HG02938 (cell line): ENCODE data around the gene MLXIPL.
"Not testable (repeated sequence)": the region's sequence is repeated elsewhere in the genome, so short reads cannot be mapped to it uniquely, and the experiment has no call there.

Source experiments
- ATAC-seq: cut with Tn5 transposase; IDR thresholded peaks from one replicate; pipeline ENCODE4 v1.9.1; 2021; ENCODE audit warnings: mild to moderate bottlenecking, moderate library complexity; ENCODE audit not compliant: unreplicated experiment

The MLXIPL gene

DNA sequence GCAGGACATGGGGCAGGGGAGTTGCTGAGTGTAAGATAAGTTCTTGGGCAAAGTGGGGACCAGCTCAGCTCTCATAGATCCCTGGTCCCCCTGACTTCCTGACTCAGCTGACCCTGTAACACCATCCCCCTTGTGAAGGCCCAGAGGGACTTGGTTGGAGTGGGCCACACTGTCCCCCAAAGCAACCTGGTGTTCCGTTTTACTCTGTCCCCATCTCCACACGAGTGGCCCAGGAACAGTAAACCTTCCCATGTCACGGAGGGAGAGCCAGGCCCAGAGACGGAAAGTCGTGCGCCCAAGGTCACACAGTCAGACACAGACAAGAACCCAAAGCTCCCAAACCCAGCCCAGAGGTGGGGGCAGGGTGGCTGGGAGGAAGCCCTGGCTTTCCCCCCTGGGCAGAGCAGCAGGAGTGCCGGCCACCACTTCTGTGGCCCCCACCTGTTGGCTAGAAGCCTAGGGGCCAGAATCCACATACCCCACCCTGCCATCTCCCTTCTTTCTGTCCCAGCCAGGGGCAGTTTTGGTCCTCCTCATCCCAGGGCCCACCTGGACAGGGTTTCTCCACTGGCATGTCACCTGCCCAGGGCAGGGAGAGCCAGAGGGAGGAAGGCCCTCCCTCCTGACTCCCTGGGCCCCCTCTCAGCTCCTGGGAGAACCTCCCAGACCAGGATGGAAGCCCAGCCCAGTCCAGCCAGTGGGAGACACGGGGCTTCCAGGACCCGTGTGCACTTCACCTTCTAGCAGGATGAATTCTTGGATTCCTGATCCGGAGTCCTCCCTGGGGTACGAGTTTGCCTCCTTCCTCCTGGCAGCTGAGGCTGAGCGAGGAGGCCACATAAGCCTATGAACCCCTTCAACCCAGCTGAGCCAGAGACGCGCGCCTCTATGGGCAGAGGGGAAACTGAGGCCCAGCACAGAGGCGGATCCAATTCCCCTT is 22.7 kb upstream of the MLXIPL start:
- ATAC-seq = no peak

DNA sequence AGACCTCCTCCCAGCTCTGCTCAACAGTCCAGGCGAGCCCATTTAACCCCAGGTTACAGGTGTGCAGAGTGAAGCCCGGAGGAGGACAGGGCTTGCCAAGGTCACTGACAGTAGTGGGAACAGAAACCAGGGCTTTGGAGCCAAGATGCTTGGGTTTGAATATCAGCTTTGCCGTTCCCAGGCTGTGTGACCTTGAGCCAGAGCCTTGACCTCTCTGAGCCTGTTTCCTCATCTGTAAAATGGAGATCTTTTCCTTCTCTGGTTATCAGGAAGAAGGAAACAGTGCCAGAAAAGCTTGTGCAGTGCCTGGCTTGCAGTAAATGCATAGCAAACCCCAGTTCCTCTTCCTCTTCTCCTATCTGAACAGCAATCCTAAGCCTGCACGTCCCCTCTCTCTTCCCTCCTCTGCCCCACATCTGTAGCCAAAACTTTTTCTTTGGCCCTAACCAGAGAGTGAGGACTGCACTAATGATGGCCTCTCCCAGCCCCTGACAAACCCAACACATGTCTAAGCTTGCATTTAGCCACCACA is 21.4 kb upstream of the MLXIPL start:
- ATAC-seq = no peak

DNA sequence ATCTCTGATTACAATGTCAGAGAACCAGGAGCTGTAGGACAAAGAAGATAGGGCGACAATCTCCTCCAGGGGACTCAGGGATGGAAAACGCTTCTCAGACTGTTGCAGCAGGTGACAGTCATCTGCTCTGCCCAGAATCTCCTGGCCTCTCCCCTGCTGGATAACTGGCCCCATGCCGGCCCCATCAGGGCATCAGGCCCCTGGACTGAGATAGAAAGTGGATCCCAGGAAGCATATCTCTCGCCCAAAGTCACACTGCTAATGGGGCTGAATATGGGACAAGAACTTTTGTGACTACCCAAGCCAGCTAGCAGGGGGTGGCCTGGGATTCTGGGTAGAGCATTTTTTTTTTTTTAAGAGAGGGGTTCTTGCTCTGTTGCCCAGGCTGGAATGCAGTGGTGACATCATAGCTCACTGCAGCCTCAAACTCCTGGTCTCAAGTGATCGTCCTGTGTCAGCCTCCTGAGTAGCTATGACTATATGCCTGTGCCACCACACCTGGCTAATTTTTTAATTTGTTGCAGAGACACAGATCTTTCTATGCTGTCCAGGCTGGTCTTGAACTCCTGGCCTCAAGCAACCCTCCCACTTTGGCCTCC is 20.5 kb upstream of the MLXIPL start:
- no peak for ATAC-seq

DNA sequence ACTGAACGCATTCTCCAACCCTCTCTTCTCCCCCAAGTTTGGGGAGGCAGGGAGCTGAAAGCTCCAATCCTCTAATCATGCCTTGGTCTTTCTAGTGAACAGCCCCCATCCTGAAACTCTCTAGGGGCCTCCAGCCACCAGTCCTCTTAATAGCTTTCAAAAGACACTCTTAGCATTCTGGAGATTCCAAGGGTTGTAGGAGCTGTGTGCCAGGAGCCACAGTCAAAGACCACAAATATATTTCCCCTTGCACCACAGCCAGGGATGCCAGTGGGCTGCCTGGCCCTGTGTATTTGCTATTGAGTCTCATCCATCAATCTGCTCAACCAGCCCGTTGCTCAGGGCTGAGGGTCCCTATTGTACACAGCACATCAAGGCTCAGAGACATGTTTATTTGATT is 18.5 kb upstream of the MLXIPL start:
- ATAC-seq = no peak

DNA sequence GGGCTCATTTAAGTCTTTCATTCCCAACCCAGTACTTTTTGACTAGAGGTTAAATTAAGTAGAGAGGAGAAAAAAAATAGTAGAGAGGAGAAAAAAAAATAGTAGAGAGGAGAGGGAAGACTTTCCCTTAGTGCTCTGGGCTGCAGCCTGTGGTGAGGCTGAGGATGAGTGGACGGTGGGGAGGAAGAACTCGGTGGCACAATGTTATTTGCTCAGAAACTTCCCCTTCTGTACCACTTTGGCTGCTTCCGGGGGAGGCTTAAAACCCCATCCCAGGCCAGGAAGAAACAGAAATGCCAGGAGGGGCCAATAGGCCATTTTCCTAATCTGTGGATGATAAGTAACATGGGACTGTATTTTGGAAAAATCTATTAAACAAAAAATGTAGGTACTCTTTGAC is 14.6 kb upstream of the MLXIPL start:
- ATAC-seq = no peak

DNA sequence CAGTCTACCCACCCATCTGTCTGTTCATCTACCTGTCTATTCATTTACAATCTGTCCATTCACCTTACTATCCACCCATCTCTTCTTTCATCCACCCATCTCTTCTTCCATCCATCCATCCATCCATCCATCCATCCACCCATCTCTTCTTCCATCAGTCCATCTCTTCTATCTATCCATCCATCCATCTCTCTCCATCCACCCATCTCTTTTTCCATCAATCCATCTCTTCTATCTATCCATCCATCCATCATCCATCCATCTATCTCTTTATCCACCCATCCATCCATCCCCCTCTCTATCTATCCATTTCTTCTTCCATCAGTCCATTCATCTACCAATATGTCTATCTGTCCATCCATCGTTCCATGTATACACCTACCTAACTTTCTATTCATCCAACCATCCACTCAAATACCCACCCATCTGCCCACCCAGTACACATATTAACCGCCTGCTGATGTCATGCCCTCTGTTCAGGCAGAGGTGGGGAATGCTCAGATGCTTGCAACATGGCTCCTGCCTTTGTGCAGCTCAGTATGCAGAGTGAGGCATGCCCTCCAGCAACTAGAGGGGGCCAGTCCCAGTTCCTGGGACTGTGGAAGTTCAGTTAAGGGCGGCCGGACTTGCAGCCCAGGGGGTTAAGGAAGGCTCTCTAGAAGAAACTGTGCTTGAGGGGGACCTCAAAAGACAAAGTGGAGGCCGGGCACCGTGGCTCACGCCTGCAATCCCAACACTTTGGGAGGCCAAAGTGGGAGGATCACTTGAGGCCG is 11.3 kb upstream of the MLXIPL start:
- no peak for ATAC-seq

DNA sequence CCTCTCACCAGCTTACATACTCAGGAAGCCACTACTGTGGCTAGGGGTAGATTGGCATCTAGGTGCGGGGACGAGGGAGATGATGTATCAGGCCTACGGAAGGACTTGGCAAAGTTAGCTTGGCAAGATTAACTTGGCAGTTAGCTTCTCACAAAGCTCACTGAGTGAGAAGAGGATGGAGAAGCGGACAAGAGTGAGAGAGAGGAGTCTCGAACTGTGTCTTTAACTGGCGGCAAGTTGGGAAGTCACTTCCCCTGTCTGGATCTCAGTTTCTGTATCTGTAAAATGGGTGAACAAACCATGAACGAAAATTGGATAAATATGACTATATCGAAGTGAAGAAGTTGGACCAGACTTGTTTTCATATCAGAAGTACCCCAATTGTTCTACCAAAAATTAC is 9.5 kb upstream of the MLXIPL start:
- ATAC-seq = no peak

DNA sequence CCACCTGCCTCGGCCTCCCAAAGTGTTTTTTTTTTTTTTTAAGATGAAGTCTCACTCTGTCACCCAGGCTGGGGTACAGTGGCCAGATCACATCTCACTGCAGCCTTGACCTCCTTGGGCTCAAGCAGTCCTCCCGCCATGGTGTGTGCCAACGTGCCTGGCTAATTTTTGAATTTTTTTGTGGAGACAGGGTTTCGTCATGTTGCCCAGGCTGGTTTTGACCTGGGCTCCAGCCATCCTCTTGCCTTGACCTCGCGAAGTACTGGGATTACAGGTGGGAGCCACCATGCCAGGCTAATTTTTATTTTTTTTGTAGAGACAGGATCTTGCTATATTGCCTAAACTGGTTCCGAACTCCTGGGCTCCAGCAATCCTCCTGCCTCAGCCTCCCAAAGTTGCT is 9.0 kb upstream of the MLXIPL start:
- no peak for ATAC-seq

DNA sequence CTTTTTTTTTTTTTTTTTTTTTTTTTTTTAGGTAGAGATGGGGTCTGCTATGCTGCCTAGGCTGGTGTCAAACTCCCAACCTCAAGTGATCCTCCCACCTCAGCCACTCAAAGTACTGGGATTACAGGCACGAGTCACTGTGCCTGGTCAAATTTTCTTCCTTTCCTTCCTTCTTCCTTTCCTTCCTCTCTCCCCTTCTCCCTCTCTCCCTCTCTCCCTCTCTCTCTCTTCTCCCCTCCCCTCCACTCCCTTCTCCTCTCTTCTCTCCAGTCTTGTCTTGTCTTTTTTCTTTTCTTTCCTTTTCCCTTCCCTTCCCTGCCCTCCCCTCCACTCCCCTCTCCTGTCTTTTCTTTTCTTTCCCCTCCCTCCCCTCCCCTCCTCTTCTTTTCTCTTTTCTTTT is 7.2 kb upstream of the MLXIPL start:
- no peak for ATAC-seq

DNA sequence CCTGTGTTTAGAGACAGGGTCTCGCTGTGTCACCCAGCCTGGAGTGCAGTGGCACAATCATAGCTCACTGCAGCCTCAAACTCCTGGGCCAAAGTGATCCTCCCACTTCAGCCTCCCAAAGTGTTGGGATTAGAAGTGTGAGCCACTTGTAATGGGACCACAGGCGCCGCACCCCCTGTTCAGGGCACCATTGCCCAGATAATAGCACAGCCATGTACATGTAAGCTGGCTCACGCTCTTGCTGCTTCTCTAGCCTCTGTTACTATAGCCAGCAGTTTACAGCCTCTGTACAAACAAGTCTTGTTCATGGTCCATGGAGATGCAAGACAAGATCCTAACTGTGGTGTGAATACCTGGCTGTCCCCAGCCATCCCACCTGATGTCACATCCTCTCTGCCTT is 4.2 kb upstream of the MLXIPL start:
- no peak for ATAC-seq

DNA sequence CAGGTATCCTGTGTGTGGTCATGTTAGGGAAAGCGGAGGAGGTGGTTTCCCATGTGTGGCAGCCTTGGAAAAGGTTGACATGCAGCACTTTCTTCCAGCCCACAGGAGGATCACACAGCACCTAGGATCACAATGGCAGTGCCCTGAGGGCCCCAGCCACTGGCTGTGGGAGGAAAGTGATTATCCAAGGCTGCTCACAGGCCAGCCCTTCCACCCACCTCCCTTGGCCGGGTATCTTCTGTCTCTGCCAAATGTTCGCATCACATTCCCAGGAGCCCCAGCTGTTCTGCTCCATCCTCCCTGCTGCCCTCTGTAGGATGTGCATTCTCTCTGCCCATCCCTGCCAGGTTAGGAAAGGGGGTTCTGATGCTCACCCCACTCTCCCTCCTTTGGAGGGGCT is 2.5 kb upstream of the MLXIPL start:
- ATAC-seq = no peak

DNA sequence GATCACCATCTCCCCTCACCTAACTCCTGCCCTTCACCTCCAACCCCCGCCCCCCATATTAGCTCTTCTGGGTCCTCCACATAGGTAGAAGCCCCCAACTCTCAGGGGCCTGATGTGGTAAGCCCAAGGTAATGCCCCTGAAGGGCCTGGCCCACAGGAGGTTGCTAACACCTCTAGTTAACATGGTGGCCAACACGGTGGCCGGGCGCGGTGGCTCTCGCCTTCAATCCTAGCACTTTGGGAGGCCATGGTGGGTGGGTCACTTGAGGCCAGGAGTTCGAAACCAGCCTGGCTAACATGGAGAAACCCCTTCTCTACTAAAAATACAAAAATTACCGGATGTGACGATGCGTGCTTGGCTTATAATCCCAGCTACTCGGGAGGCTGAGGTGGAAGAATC is 954 bp upstream of the MLXIPL start:
- ATAC-seq = no peak

DNA sequence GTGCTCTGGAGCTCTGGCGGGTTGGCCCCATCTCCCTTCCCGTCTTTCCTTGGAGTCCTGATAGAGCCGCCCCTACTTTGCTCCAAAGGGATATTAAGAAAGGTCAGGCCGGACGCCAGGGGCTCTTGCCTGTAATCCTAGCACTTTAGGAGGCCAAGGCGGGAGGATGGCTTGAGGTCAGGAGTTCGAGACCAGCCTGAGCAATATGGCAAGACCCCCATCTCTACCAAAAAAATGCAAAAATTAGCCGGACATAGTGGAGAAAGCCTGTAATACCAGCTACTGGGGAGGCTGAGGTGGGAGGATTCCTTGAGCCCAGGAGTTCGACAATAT is 313 bp upstream of the MLXIPL start:
- no peak for ATAC-seq

DNA sequence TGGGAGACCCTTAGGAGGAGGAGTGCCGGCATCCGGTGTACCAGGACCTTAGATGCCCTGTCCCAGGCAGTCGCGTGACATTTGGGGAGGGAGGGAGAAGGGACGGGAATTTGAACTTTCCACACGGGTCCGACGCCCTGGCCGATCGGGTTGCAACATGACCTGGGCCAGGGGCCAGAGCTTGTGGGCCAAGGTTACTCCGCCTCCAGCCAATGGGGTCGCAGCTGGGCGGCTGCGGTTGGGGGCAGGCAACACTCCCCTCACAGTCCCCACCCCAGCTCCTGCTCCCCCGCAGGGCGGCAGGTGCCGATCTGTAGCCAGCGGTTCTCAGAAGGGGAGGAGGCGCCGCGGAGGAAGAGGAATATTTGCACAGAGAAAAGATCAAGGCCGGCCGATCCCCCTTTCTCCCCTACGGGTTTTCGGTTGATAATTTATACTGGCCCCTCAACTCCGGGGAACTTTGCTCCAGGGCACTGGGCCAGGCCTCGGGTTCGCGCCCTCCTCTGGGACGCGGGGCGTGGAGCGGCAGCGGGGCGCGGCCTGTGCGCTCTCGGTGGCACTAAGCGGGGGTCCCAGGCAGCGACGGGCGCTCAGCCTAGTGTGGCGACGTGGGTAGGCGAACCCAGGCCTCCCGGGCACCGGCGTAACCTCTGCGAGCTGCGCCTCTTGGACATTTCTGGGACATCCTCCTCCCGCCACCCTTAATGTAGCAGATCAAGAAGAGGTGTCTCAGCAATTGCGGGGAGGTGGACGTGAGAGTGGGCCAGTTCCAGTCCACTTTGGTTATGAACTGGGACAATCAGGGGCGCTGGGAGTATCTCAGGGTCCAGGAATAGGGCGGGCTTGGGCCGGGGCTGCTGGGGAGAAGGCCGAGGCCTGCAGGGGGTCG is 1.2 kb downstream of the MLXIPL start:
- no peak for ATAC-seq

DNA sequence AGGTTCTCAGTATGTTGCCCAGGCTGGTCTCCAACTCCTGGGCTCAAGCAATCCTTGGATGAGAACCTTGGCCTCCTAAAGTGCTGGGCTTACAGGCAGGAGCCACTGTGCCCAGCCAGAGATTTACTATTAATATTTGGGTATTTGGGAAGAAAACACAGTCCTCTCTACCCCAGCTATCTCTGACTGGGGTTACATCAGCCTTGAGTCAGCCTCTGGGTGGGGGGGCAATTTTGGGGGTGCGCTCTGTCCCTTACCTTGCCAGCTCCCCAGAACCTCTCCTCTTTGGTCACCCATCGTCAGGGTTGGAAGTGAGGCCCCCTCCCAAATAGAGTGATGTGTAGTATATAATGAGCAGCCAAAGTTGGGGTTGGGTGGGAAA is 1.8 kb downstream of the MLXIPL start:
- no peak for ATAC-seq

DNA sequence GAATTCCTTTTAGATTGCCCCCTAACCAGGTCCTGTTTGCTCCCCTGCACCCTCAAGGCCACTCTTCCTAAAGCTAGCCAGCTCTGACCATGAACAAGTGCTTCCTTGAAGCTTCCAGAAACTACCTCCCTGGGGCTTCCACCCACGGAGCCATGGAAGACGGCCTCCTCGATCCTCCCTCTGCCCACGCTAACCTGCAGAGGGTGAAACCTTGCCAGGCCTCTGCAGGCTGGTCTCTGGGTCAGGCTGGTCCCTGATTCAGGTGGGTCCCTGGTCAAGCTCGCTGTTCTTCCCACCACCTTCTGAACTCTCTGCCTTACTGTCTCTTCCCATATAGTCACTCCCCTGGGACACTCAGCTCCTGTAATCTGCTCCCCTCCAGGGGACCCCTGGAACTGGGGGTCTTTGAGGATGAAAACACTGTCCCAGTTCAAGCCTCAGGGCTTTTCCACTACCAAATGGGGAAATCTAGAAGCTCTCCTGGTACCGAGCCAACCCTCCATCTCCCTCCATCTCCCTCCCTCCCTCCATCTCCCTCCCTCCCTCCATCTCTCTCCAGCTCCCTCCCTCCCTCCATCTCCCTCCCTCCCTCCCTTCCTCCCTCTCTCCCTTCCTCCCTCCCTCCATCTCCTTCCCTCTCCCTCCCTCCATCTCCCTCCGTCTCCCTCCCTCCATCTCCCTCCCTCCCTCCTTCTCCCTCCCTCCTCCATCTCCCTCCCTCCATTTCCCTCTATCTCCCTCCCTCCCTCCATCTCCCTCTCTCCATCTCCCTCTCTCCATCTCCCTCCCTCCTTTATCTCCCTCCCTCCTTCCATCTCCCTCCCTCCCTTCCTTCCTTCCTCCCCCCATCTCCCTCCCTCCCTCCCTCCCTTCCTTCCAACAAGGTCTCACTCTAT is 2.9 kb downstream of the MLXIPL start:
- ATAC-seq = no peak

DNA sequence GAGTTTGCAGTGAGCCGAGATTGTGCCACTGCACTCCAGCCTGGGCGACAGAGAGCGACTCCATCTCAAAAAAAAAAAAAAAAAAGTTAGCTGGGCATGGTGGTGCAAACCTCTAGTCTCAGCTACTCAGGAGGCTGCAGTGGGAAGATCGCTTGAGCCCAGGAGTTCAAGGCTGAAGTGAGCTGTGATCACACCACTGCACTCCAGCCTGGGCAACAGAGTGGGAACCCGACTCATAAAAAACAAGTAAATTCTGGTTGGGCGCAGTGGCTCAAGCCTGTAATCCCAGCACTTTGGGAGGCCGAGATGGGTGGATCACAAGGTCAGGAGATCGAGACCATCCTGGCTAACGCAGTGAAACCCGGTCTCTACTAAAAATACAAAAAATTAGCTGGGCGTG is 4.9 kb downstream of the MLXIPL start:
- ATAC-seq = not testable (repeated sequence)

DNA sequence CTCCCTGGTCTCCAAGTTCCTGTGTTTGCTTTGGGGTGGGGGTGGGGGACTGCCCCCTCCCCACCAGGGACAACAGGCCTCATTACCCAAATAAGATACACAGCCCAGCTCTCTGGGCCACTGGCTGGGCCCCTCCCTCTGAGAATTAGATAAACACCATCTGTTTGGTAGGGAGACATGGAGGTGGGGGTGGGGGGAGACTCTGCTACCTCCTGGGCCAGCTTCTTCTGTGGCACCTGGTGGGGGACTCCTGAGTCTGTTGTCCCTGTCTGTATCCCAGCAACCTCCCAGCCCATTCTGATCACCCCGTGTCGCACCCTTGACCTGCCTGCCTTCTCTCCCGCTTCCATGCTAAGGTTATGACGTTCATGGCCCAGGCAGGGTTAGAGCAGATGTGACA is 5.8 kb downstream of the MLXIPL start:
- no peak for ATAC-seq

DNA sequence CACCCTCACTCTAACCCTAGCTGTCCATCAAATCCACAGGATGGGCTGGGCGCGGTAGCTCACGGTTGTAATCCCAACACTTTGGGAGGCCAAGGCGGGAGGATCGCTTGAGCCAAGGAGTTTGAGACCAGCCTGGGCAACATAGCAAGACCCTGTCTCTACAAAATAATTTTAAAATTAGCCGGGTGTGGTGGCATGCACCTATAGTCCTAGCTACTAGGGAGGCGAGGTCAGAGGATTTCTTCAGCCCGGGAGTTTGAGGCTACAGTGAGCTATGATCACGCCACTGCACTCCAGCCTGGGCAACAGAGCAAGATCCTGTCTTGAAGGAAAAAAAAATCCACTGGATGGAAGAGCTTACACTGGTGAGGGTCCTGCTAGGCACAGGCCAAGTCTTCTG is 6.8 kb downstream of the MLXIPL start:
- ATAC-seq = not testable (repeated sequence)

DNA sequence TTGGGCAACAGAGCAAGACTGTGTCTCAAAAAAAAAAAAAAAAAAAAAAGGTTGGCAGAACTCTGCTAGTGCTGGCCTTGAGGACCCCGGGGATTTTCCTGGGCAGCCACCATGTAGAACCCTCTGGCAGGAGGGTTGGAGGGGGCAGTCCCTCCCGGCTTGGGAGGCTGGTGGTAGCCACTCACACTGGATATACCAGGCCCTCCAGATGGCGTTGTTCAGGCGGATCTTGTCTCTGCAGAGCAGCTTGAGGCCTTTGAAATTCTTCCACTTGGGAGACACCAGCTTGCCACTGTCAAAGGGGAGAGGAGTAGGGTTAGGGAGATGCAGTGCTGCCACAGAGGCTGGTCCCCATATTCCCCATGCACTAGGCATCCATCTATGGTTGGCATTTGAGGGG is 8.4 kb downstream of the MLXIPL start:
- ATAC-seq = no peak
